Hepatocyte (in vitro differentiated cells): ENCODE measurements around the gene ARPIN. TPM values are rescaled to one million over a fixed set of nuclear protein-coding genes. Genes with fewer than 3 reads are reported as not detected.

Experiments used
- DNase-seq: peaks from one replicate; pipeline ENCODE4 v3.0.0-alpha.2; 2016; ENCODE audit warnings: low spot score
- H2AFZ ChIP-seq: fragments of 200-600 bp; sonication (generic); 2 replicates; pipeline ENCODE4 v1.6.0; 2016; ENCODE audit warnings: antibody characterized with exemption, mild to moderate bottlenecking
- H3K27ac ChIP-seq: fragments of 200-600 bp; sonication (generic); 2 replicates; pipeline ENCODE4 v1.5.1; 2016; ENCODE audit warnings: mild to moderate bottlenecking
- H3K27me3 ChIP-seq: fragments of 200-600 bp; sonication (generic); 2 replicates; pipeline ENCODE4 v1.6.1; 2016
- H3K36me3 ChIP-seq: fragments of 200-600 bp; sonication (generic); replicated peaks from 2 replicates; pipeline ENCODE4 v1.5.1; 2016; ENCODE audit warnings: low read depth; ENCODE audit not compliant: insufficient read depth
- H3K4me1 ChIP-seq: fragments of 200-600 bp; sonication (generic); 2 replicates; pipeline ENCODE4 v1.5.1; 2016; ENCODE audit warnings: mild to moderate bottlenecking, moderate library complexity; ENCODE audit not compliant: insufficient read depth
- H3K4me2 ChIP-seq: fragments of 200-600 bp; sonication (generic); 2 replicates; pipeline ENCODE4 v1.6.0; 2016
- H3K4me3 ChIP-seq: fragments of 200-600 bp; sonication (generic); 2 replicates; pipeline ENCODE4 v1.5.1; 2016; ENCODE audit warnings: mild to moderate bottlenecking
- H3K79me2 ChIP-seq: fragments of 200-600 bp; sonication (generic); 2 replicates; pipeline ENCODE4 v1.6.0; 2017; ENCODE audit warnings: mild to moderate bottlenecking
- H3K9me2 ChIP-seq: fragments of 200-600 bp; sonication (generic); replicated peaks from 2 replicates; pipeline ENCODE4 v1.6.0; 2017; ENCODE audit warnings: mild to moderate bottlenecking; ENCODE audit not compliant: insufficient read depth
- H3K9me3 ChIP-seq: fragments of 200-600 bp; sonication (generic); 2 replicates; pipeline ENCODE4 v1.5.1; 2016; ENCODE audit warnings: low read depth, mild to moderate bottlenecking
- H4K20me1 ChIP-seq: fragments of 200-600 bp; sonication (generic); 2 replicates; pipeline ENCODE4 v1.6.0; 2016; ENCODE audit warnings: mild to moderate bottlenecking; ENCODE audit not compliant: insufficient read depth, poor library complexity, severe bottlenecking
- EZH2 ChIP-seq: fragments of 200-600 bp; sonication (generic); IDR thresholded peaks from 2 replicates; pipeline ENCODE4 v1.6.1; 2016; ENCODE audit warnings: antibody characterized with exemption, mild to moderate bottlenecking, borderline replicate concordance
- EZH2phosphoT487 ChIP-seq: fragments of 200-600 bp; sonication (generic); IDR thresholded peaks from one replicate; pipeline ENCODE4 v1.6.1; 2018; ENCODE audit warnings: antibody characterized with exemption, mild to moderate bottlenecking, low read depth, moderate library complexity; ENCODE audit not compliant: unreplicated experiment, severe bottlenecking
- WGBS: methylation state at CpG from one replicate; pipeline ENCODE4 v1.1.6; 2016; ENCODE audit warnings: low lambda C conversion rate; ENCODE audit errors: missing lambda C conversion rate; 5-methylcytosine and 5-hydroxymethylcytosine counted together
- polyA plus RNA-seq: library from polyadenylated mRNA; unstranded; fragments of >200 nt; fragmentation: Nextera tagmentation; extraction: Ambion mirVana; gene quantifications from 2 replicates; pipeline ENCODE4 v1.2.1, GENCODE V29; 2016
- total RNA-seq: library from RNA; depleted of rRNA; stranded (reverse); fragments of >200 nt; gene quantifications from 2 replicates; pipeline ENCODE4 v1.2.3, GENCODE V29; 2014
- TF ChIP-seq, protein P1 (sequence below): fragments of 200-600 bp; sonication (generic); IDR thresholded peaks from 2 replicates; pipeline ENCODE4 v1.5.1; 2016; ENCODE audit warnings: antibody characterized with exemption, mild to moderate bottlenecking; ENCODE audit not compliant: poor library complexity

Gene ARPIN
- total and polyA plus RNA-seq, 2 experiments from 2014 or later: 3.8 to 6.8 TPM

DNA sequence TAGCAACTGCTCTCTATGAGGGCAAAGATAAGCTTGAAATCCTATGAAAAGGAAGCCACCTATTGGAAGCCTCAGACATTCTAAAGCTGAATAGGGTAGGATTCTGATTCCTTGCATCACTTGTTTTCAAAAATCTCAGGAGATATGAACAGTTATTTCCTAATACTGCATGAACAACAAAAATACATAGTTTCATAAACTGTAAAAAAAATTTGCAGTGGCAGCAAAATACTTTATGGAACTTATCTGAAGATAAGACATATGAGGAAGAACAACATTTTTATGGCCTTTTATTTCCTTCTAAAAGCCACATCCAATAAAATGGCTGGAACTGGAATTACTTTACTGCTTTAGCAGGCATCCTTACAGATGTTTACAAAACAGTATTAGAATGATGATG lies 48.8 kb downstream of the ARPIN start:
- no peaks in the 10 kb centered on the region for H3K79me2 ChIP-seq
- peaks cover 38% of the 10 kb centered on the region for H3K4me1 ChIP-seq
- H2AFZ ChIP-seq: no peak overlapping the region
- no peak overlapping the region for H3K4me2 ChIP-seq
- no peak overlapping the region for H3K4me3 ChIP-seq
- TF ChIP-seq EZH2 (no peak), EZH2phosphoT487 (no peak)
- TF ChIP-seq, protein P1, sequence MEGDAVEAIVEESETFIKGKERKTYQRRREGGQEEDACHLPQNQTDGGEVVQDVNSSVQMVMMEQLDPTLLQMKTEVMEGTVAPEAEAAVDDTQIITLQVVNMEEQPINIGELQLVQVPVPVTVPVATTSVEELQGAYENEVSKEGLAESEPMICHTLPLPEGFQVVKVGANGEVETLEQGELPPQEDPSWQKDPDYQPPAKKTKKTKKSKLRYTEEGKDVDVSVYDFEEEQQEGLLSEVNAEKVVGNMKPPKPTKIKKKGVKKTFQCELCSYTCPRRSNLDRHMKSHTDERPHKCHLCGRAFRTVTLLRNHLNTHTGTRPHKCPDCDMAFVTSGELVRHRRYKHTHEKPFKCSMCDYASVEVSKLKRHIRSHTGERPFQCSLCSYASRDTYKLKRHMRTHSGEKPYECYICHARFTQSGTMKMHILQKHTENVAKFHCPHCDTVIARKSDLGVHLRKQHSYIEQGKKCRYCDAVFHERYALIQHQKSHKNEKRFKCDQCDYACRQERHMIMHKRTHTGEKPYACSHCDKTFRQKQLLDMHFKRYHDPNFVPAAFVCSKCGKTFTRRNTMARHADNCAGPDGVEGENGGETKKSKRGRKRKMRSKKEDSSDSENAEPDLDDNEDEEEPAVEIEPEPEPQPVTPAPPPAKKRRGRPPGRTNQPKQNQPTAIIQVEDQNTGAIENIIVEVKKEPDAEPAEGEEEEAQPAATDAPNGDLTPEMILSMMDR: no peak
- no peaks in the 10 kb centered on the region for H4K20me1 ChIP-seq
- no peaks in the 10 kb centered on the region for H3K9me3 ChIP-seq
- H3K27ac ChIP-seq: peak overlapping the region; percentile 61
- no peaks in the 10 kb centered on the region for H3K9me2 ChIP-seq
- H3K36me3 ChIP-seq: no peaks in the 10 kb centered on the region
- no peaks in the 10 kb centered on the region for H3K27me3 ChIP-seq
- DNase-seq: no peak

DNA sequence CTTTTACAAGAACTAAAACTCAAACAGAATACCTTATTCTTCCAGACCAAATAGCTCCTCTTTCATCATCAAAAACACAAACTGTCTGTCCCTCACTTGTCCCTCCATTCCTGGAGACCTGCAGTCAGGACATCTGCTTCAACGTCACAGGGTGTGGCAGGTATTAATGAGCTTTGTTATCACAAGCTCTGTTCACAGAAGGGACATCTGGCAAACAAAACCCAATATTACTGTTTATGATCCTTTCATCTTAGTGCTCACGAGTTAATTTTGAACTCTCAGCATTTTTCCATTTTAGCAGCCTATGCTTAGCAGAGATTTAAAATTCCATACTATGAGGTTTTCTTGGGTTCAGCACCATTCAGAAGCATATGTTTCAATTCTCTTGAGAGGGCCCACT lies 51.9 kb downstream of the ARPIN start:
- TF ChIP-seq, protein P1: no peak
- TF ChIP-seq EZH2phosphoT487 (no peak), EZH2 (no peak)
- Histone ChIP-seq H3K4me1 (peaks cover 48% of the 10 kb centered on the region), H3K9me2 (no peaks in the 10 kb centered on the region), H3K27me3 (no peaks in the 10 kb centered on the region), H2AFZ (no peak overlapping the region), H3K4me2 (no peak overlapping the region), H3K9me3 (no peaks in the 10 kb centered on the region), H3K36me3 (no peaks in the 10 kb centered on the region), H3K79me2 (no peaks in the 10 kb centered on the region), H4K20me1 (no peaks in the 10 kb centered on the region), H3K4me3 (no peak overlapping the region), H3K27ac (peak overlapping the region; percentile 87)
- WGBS: 55% methylated on average over 2 of the region's 2 CpGs
- no peak for DNase-seq

DNA sequence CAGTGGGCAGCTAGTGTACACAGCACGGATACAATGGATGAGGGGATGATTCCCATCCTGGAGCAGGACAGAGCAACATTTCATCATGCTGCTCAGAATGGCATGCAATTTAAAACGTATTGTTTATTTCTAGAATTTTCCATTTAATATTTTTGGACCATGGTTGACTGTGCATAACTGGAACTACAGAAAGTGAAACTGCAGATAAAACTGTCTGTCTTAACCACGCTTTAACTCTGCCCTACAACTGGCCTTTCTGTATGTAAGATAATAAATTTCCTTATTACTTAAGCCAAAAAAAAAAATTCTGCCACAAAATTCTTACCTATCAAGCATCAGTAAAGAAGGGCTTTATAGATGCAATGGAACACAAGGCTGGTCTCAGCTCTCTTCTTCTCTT lies 52.3 kb downstream of the ARPIN start:
- Histone ChIP-seq H3K27me3 (no peaks in the 10 kb centered on the region), H3K4me3 (no peak overlapping the region), H2AFZ (no peak overlapping the region), H3K27ac (peak overlapping the region; percentile 87), H3K79me2 (no peaks in the 10 kb centered on the region), H3K9me2 (no peaks in the 10 kb centered on the region), H4K20me1 (no peaks in the 10 kb centered on the region), H3K4me1 (peaks cover 44% of the 10 kb centered on the region), H3K36me3 (no peaks in the 10 kb centered on the region), H3K9me3 (no peaks in the 10 kb centered on the region), H3K4me2 (no peak overlapping the region)
- 81% methylated on average over 3 of the region's 3 CpGs for WGBS
- DNase-seq: no peak
- TF ChIP-seq EZH2phosphoT487 (no peak), EZH2 (no peak)
- TF ChIP-seq, protein P1: no peak
